PC-3 (cell line): ENCODE measurements around the gene STXBP6.

ENCODE experiments used
- EZH2 ChIP-seq: fragments of 300-600 bp; sonication (generic); IDR thresholded peaks from one replicate; pipeline ENCODE4 v1.6.1; 2017; ENCODE audit warnings: antibody characterized with exemption, mild to moderate bottlenecking, low read length; ENCODE audit not compliant: unreplicated experiment
- EZH2phosphoT487 ChIP-seq: fragments of 300-600 bp; sonication (generic); IDR thresholded peaks from 2 replicates; pipeline ENCODE4 v1.6.1; 2018; ENCODE audit warnings: mild to moderate bottlenecking, antibody characterized with exemption, low read length, borderline replicate concordance
- TF ChIP-seq, protein P1 (sequence below): fragments of 300-600 bp; sonication (generic); conservative IDR thresholded peaks from 2 replicates; pipeline ENCODE4 v1.5.1; 2017; ENCODE audit warnings: antibody characterized with exemption, low read depth, mild to moderate bottlenecking, low read length

DNA sequence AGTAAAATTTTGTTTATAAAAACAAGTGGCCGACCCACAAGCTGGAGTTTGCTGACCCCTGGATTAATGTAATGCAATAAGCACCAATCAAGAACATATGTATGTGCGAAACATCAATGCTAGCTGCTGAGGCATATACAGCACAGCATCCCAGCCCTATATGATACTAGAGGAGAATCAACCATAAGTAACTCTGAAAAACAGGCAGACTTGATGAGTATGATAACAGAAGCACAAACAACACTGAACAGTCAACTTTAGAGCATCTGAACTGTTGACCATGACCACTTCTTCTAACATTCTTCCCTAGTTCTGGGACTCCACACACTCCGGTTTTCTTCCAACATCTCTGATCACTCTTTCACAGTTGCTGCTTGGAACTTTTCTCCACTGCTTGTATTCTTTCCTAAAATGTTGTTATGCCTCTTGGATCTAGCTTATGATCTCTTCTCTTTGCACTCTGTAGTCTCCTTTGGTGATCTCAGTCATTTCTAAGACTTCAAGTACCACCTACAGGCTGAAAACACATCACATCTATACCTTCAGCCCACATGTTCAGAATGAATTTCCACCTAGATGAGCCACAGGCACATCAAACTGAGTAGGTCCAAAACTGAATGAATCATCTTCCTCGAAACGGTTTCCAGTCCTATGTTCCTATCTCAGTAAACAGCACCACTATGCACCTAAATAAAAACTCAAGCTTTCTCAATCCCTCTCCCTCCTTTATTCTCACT is 57.2 kb downstream of the STXBP6 start:
- TF ChIP-seq, protein P1, sequence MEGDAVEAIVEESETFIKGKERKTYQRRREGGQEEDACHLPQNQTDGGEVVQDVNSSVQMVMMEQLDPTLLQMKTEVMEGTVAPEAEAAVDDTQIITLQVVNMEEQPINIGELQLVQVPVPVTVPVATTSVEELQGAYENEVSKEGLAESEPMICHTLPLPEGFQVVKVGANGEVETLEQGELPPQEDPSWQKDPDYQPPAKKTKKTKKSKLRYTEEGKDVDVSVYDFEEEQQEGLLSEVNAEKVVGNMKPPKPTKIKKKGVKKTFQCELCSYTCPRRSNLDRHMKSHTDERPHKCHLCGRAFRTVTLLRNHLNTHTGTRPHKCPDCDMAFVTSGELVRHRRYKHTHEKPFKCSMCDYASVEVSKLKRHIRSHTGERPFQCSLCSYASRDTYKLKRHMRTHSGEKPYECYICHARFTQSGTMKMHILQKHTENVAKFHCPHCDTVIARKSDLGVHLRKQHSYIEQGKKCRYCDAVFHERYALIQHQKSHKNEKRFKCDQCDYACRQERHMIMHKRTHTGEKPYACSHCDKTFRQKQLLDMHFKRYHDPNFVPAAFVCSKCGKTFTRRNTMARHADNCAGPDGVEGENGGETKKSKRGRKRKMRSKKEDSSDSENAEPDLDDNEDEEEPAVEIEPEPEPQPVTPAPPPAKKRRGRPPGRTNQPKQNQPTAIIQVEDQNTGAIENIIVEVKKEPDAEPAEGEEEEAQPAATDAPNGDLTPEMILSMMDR = no peak
- TF ChIP-seq EZH2 (no peak), EZH2phosphoT487 (no peak)
